HG02938 (cell line): ENCODE measurements around the gene COLEC11.
"Not testable (repeated sequence)": the region's sequence is repeated elsewhere in the genome, so short reads cannot be mapped to it uniquely, and the experiment has no call there.

ENCODE experiments used
- ATAC-seq: cut with Tn5 transposase; IDR thresholded peaks from one replicate; pipeline ENCODE4 v1.9.1; 2021; ENCODE audit warnings: mild to moderate bottlenecking, moderate library complexity; ENCODE audit not compliant: unreplicated experiment

The COLEC11 gene

DNA sequence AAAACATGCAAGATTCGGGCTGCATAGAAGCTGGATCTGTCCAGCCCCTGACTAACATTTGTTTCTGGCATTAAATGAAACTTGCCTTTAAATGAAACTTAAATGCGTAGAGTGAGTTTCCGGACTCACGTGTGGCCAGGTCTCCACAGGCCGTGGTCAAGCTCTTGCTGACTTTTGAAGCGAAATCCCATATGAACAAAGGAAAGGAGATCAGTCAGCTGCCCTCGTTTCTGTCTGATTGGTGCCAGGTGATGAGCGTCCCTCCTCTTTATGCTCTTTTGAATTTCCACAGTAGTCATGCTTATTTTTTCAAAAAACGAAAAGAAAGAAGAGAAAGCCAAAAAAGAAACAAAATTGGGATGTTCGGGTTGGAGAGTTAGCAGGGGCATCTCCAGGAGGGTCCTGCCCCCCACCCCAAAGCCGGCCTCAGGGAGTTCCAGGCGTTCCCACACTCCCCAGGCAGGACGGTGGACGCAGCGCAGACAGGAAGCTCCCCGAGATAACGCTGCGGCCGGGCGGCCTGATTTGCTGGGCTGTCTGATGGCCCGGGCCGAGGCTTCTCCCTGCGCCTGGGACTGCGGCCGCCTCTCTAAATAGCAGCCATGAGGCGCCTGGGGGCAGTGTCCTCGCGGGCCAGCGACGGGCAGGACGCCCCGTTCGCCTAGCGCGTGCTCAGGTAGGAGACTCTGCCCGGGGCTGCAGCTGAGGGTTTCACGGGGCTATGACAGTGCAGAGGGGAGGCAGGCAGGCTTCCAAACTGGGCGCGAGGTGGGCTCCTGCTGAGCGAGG lies at the start of gene COLEC11:
TSS of gene COLEC11 (plus strand) at position 620 of the 789 bp plus-strand sequence. CDS start 9,229 bp downstream, outside the sequence.
- ATAC-seq: no peak

DNA sequence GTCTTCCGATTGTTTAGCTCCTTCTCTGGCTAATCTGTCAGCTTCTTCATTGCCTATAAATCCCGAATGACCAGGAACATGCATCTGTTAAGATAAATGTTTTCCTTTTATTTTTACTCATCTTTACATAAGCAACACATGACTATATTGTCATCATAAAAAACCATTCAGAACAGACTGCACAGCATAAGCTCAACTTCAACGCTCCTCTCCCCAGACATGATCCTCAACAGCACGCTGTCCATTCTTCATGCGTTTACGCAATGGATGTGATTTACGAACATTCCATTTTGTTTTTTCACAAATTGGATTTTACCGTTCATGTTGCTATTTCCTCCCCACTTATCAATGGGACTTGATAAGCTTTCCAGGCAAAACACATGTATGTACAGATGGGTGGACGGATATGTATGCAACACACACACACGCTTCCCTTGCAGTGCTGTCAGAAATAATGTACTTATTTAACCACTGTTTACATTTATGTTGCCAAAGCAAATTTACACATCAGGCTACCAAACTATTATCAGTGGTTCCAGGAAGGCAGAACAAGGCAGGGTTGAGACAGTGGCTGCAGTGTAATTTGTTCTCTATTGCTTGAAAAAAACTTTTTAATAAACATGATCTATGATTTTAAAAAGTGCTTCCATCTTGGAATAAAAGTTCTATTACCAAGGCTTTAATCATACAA lies 49.0 kb upstream of the COLEC11 start:
- ATAC-seq: no peak

DNA sequence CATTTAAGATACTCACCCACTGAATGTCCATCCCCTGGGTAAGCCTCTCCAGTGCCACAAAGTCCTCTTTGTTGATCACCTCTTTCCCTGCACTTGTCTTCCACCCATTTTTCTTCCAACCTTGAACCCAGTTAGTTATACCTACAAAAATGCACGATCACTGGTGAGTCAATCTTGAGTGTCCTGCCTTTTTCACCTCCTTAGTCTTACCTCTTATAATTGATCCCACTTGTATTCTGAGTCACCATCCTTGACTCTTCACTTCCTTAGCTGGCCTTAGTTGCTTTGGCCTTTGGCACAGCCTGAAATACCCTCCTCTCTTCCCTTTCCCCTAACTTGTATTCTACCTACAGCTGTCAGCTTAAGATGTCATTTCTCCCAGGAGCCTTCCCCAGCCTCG lies 47.0 kb upstream of the COLEC11 start:
- ATAC-seq: no peak

DNA sequence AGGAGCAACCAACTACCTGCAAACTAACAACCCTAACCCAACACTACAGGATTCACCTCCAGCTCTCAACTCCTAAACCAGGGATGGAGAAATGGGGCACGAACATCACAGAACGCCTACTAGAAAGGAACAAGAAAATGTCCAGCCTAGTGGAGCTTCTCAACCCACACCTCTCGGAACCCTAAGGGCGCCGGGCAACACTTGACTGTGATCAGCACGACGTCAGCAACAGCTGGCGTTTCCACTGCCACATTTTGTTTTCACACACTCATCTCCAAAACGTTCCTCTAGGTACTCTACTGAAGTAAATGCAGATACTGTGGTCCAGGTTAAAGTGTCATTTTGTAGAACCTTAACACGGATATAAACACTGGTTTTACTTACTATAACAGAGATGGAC lies 41.0 kb upstream of the COLEC11 start:
- ATAC-seq: no peak

DNA sequence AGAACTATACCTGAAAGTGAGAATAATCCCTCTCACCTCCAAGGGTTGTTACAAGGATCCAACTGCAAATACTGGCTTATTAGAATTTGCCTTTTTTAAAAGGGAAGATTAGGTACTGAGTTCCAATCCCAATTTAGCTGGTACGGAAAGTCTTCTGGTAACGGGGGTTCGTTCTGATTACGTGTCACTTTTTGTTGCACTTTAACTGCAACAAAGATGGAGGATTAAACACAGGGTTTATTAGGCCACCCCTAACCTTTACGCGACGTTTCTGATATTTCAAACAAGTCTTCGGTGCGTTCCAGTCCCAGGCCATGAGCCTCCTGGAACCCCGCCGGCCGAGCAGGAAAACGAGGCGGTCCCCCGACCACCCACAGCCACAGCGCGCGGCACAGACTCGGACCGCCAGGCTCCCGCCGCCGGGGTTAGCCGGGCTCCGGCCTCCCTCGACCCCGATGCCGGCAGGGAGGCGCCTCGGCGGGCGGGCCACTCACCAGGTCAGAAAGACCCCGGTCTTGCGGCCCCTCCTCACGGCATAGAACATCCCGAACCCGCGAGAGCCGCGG lies 37.2 kb upstream of the COLEC11 start:
- ATAC-seq: peak; percentile 33

DNA sequence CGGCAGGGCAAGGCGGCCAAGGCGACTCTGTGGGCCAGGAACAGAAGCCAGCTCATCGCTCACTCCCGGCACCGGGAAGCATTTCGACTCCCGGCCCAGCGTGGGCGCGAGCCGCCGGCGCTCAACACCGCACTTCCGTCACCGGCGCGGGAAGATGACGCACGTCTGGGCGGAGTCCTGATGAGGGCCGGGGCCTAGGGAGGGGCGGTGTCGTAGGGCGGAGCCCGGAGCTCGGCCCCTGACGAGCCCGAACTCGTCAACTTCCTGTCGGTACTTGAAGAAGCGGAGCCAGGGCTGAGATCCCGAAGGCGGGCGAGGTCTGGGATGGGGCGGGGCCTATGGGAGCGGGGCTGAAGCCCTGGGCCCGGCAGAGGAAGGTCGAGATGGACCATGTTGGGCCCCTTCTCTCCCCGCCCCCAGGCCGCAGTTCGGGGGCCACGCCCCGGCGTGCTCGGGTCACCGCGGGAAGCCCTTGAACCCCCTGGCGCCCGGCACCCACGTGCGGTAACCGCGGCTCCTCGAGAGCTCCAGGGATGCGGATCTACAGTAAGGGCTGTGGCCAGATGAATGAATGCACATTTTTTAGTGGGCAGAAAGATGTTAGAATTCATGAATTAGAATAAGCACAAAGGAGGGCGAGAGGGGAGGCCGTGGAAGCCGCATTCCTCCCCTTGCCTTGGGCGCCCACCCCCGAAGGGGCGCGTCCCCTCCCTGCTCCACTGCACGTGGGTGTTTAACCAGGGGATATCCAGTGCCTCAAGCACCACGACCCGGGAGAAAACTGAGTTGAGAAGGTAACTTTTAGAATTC lies 36.5 kb upstream of the COLEC11 start, which contains the start of gene RNASEH1:
TSS of gene RNASEH1 (minus strand) at position 129 of the 810 bp plus-strand sequence. CDS start at position 56, 73 bp downstream.
- peak; percentile 94 for ATAC-seq

DNA sequence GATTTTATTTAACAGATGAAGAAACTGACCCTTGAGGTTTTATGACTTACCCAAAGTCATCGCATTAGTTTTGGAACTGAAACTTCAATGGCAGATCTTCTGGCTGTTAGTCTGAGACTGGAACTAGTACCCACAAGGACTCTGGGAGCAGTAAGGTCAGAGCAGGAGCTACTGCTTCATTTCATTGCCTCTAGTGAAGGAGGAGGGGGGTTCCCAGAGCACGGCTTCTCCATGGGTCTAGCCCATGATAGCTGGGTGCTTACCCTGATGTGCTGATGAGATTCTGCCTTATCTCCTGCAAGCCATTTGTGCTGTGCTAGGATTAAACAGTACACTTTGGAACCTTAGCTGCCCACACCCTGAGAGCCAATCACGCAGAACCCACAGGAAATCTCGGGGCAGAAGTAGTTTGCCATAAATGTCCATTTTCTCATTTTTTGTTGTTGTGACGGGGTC lies 31.4 kb upstream of the COLEC11 start:
- ATAC-seq: peak; percentile 39

DNA sequence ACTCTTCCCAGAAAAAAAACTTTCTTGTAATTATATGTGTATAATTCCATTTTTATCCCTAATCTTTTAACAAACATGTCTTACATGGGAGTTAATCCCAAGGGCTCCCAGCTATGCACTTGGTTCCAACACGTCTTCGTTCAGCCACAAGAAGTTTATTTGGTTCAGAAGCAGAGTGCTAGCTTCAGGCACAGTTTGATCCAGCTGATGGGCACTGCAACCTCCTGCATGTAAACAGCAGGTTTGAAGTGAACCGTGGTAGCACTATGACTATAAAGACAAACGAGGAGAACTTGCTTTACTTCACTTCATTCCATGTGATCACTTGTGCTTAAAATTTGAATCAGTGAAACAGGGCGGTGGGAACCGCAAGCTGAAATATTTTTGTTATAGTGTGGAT lies 29.8 kb upstream of the COLEC11 start:
- ATAC-seq: no peak

DNA sequence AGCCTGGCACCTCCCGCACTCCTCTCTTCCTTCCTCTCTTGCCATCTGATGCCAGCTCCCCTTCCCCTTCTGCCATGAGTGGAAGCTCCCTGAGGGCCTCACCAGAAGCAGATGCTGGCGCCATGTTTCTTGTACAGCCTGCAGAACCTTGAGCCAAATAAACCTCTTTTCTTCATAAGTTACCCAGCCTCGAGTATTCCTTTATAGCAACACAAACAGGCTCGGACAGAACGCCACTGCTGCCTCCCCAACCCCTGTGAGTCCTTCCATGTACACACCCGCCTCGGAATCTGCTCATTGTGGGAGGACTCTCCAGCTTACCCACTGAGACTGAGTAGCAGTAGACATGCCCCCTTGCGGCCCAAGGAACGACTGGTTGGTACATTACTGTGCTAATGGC lies 28.1 kb upstream of the COLEC11 start:
- ATAC-seq: no peak

DNA sequence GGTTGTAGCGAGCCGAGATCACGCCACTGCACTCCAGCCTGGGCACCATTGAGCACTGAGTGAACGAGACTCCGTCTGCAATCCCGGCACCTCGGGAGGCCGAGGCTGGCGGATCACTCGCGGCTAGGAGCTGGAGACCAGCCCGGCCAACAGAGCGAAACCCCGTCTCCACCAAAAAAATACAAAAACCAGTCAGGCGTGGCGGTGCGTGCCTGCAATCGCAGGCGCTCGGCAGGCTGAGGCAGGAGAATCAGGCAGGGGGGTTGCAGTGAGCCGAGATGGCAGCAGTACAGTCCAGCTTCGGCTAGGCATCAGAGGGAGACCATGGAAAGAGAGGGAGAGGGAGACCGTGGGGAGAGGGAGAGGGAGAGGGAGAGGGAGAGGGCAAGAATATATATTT lies 25.3 kb upstream of the COLEC11 start:
- not testable (repeated sequence) for ATAC-seq

DNA sequence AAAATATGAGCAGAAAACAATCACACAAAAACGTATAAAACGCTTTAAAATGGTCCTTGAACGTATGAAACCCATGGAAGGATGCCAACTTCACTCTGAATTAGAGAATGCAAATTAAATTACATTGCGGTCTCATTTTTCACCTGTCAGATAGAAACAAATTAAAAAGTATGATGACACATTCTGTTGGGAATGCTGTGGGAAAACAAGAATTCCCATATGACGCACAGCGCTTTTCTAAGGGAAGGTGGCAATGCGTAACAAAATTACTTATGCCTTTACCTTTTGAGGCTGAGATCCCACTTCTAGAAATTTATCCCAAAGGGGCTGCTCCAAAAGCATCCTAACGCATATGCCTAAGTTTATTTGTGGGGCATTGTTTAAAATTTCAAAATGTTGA lies 23.6 kb upstream of the COLEC11 start:
- ATAC-seq: no peak

DNA sequence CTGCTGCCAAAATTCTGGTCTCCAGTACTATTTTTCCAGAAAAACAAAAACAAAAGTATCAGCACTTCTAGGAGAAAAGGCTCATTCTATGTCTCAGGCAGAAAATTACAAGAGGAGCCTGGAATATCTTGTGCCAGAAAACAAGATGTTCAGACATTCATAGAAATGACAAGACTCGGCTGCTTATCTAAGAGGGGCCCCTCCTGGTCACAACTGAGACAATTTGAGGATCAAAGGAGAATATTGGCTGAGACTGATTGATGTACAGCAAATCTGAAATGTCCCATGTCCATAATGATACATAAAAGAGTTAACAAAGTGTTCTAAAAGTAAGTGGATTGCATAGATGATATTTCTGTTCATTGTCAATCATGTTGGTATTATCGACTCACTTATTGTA lies 22.3 kb upstream of the COLEC11 start:
- no peak for ATAC-seq

DNA sequence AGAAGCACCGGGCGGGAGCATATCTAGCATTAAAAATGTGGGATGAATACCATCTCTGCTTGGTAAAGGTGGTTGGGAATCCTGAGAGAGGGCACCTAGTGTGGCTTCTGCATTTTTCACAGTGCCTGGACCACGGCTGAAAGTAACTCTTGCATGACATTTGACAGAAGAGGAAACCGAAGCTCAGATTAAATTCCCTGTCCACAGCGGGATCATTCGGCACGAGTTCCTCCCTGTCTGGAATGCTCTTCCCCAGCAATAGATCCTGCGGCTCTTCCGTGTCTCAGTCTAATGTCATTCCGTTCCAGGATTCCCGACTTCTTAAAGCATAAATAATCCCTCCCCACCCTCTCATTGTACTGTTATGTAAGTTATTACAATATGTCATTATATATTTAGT lies 20.8 kb upstream of the COLEC11 start:
- no peak for ATAC-seq

DNA sequence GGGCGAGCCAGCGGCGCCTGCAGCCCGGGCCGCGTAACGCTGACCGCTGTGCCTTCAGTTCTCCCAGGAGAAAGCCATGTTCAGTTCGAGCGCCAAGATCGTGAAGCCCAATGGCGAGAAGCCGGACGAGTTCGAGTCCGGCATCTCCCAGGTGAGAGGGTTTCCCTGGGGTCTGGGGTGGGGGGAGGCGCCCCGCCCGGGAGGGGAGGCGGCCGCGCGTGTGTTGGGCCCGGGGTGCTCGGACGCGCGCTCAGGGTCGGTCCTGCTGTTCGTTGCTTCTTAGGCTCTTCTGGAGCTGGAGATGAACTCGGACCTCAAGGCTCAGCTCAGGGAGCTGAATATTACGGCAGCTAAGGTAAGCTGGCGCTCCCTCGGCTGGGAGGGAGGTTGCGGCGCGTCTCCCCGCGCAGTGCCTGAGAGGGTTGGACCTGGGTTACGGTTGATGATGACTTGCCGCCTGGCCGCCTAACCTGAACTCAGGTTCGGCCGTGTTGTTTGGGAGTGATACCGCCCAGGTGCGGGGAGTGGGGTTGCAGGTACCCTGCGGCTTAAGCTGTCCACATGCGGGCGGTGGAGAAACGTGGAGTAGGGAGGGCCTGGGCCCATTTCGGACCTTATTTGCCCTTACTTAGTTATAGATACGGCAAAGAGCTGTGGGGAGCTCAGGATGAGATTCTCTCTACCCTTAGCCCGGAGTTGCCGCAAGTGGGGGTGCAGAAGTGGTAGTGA lies 19.2 kb upstream of the COLEC11 start:
- peak; percentile 24 for ATAC-seq

DNA sequence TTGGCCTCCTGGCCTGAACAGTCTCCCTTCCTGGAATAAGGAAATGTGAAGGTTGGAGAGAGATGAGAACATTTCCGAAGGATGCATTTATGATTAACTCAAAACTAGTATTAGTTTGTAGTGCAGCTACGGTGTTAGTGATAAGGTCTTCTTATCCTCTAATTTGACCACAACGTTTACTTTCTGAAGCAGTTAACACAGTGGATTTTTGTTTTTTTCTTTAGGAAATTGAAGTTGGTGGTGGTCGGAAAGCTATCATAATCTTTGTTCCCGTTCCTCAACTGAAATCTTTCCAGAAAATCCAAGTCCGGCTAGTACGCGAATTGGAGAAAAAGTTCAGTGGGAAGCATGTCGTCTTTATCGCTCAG lies 18.7 kb upstream of the COLEC11 start:
- not testable (repeated sequence) for ATAC-seq

DNA sequence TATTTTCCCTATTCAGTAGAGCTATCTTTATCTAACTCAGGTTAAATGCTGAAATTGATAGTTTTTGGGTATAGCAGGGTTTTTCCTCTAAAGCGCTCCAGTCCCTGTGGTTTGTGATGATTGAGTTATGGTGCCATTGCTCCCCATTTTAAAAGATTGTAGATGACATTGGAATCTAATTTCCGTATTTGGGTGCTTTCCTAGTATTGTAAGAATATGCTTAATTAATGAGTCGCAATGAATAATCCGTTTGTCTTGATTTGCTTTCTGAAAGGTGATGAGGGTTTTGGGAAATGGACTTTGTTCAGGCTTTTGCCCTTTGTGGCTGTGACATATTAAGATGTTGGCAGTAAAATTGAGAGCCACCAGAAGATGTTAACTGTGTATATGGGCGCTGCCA lies 15.9 kb upstream of the COLEC11 start:
- no peak for ATAC-seq

DNA sequence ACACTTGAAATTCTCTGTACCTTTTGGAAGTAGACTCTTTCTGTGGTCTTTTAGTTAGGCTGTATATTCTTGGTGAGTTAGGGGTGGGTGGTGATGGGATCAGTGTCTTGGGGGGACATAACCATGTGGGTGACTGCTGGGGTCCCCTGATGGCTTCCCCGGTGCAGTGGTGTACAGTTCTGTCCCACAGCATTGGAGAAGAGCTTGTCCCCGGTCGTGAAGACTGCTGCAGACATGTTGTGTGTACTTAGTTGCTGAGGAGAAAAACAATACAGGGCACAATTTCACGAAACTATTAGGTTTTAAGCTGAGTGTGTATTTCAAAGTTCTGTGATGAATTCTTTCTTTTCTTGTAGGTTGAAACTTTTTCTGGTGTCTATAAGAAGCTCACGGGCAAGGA lies 14.5 kb upstream of the COLEC11 start:
- ATAC-seq: no peak

DNA sequence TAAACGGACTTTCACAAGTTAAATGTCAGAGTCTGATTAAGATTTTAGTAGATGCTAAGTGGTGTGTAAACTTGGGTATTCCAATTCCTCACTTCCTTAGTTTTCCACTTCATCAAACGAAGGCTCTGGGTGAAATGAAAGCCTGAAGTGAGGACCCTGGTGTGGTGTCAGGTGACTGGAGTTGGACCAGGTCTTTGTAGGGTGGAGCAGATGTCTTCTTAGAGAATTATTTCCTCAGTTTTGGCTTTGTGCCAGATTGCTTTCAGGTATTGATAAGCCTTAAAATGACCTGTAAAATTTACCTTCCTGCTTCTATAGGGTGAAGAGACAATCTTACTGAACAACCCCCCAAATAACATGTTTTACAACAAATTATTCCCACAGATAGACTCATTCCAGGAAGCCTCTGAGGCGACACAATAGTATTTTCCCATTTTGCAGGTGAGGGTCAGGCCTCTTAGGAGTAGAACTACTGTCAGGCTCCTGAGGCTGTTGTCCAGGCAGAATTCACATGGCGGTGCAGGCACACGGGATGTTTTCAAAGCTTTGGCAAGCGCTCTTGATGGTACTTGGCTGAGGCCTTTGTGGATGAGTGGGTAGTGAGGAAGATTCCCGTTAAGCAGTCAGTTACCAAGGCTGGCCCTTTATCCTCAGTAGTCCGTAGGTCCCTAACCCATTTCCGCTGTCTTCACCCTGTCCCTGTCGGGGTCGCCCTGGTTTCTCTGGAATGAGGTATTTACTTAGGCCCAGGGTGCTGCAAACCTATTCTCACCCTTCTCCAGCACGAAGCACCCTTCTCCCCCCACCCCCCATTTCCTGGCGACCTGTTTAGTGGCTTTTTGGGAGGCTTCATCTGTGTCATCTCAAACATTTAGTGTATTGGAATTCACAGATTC lies 13.3 kb upstream of the COLEC11 start:
- ATAC-seq: no peak

DNA sequence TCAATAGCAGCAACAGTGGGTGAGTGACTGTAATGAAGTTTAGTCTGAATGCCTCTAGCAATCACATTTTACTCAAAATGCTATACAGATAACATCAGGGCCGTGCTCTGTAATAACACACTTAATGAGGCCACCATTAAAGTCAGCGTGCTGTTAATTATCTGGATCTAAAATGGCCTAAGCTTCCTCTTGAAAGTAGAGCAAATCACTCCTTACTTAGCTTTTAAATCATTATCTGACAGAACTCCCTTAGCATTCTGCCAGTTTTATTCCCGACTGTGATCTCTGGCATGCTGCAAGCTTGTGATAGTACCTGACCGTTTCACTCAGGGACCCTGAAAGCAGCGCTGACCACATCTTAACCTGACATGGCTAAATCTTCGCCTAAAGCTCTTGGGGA lies 10.8 kb upstream of the COLEC11 start:
- ATAC-seq: no peak
